ENCODE results near the gene BABAM2.
A peak's percentile ranks its signal among the peaks of the same experiment; 100 is the strongest.

Gene BABAM2

DNA sequence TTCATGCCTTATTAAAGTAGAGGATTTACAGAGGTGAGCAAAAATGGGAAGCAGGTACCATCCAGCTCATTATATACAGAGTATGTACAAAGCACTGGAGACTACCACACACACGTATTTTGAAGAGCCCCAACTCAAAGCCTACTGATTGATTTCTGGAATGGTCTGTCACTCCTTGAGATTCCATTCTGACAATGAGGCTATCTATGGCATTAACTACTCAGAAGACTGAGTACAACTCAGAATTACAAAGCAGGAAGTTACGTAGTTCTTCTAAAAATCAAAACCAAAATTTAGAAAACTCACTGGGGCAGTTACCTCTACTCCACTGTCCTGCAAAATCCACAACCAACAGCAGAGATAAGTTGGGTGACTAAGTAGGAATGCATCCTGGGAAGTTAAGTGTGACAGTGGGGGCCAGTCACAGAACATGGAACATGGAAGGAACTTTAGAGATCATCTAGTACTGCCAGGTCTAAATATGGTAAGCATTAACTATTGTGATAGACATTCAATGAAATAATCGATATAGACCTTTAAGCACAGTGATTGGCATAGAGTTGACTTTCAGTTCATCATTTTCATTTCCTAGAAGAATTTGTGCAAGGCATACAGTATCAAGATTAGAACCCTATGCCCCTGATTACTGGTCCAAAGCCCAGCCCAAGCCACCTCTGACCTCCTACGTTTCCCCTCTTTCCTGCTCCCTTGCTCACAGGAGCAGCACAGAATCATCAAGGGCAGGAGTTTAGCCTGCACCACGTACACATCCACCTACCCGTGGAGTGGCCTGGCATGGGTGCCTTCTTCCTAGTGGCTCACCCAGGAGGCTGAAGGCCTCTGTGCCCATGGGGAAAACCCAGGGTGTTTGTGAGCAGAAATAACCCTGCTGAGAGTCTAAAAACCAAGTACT lies 422.0 kb downstream of the BABAM2 start:
- DNase-seq (ENCODE audit: low read depth in 2 of 2): no peak

DNA sequence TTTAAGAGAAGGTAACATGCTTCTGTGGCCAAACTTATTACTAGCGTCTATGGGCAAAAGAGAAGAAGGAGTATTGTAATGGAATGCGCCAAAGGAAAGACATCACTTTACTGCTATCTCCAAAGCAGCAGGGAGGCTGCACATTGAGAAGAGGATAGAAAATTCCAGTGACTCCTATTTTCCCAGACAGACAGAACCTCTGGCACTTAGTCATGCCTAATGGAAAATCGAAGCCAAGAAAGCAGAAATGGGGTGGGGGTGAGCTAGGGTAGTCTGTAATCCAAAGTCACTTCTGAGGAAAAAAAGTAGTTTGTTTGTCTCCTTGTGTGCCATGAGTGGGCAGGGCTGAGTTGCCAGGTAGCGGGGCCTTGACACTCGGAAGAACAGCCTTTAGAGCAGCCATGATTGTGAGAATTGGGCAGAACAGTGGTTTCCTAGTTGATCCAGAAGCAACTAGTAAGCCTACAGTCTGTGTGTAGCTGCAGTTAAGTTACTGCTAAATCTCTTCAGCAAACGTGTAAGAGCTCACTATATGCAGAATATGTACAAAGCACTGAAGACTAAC lies 422.8 kb downstream of the BABAM2 start:
- no peak for DNase-seq (ENCODE audit: low read depth in 2 of 2)

DNA sequence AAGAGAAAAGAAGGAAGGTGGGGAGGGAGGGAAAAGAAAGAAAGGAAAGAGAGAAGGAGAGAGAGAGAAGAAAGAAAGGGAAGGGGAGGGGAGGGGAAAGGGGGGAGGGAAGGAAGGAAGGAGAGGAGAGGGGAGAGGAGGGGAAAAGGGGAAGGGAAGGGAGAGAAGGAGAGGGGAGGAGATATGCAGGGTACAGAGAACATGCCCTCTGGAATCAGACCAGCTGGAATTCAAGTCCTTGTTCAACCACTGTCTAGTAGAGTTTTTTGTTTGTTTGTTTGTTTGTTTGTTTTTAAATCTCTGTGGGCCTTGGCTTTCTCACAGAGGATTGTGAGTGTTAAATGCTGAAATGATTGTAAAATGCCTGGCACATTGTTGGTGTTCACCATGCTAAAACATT lies 424.4 kb downstream of the BABAM2 start:
- DNase-seq (ENCODE audit: low read depth in 2 of 2): no peak

DNA sequence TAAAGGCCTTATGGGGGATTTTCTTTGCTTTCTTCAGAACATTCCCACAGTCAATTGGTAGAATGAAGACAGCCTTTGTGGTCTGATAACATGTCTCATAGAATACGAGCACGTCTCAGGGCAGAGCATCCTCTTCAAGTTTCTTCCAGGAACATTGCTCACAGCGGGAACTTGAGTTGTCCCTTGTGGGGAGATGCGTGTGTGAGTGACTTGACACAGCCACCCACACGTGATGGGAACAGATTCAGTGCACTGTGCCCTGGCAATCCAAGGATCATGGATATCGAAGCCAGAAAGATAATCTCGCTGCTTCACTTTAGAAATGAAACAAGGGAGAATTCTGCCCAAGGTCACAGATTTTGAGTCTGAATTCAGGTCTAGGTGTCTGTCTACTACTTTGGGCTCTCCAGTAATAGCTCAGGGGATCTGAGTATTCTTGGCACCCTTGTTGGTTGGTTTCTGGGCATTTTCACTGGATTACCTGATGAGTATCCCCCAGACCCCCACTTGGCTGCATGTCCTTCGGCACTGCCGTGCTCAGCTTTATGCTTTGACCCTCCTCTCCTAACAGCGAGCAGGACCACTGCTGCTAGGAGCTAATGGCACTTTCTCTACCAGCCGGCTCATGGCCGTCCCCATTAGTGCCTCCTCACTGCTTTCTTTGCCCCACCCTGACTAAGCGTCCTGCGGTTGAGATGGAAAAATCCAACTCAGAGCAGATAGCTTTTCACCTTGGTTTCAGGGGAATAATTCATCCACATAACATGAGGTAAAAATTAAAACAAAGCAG lies 426.2 kb downstream of the BABAM2 start:
- no peak for DNase-seq (ENCODE audit: low read depth in 2 of 2)

DNA sequence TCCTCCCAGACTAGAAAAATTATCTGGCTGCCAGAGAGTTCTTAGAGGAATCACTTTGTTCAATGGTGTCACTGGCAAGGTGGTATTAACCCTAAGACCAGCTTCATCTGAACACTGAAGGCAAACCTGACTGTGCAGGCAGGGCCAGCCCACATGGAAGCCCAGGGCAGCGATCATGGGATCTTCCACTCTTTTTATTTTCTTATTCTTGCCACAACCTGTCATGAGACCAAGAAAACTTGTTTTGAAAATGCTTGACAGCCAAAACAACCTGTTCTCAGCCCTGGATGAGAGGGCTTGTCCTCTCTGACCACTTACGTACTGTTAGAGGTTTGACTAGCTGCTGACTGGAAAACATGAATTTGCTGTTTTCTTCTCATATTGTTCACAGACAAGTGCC lies 426.9 kb downstream of the BABAM2 start:
- no peak for DNase-seq (ENCODE audit: low read depth in 2 of 2)

DNA sequence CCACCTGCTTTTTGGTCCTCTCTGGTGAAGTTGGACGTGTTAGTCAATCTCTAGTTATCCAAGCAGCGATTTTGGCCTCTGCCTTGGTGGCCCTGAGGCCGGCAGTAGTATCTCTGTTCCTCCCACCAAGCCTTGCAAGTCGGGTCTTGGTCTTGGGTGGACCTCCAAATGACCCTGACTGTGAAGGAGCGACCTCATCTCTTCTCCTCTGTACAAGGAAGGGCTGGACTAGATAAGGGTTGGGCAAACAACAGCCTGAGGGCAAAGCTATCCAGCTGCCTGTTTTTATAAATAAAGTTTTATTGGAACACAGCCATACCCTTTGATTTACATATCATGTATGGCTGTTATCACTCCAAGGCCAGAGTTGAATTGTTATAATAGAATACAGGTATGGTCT lies 427.5 kb downstream of the BABAM2 start:
- no peak for DNase-seq (ENCODE audit: low read depth in 2 of 2)

DNA sequence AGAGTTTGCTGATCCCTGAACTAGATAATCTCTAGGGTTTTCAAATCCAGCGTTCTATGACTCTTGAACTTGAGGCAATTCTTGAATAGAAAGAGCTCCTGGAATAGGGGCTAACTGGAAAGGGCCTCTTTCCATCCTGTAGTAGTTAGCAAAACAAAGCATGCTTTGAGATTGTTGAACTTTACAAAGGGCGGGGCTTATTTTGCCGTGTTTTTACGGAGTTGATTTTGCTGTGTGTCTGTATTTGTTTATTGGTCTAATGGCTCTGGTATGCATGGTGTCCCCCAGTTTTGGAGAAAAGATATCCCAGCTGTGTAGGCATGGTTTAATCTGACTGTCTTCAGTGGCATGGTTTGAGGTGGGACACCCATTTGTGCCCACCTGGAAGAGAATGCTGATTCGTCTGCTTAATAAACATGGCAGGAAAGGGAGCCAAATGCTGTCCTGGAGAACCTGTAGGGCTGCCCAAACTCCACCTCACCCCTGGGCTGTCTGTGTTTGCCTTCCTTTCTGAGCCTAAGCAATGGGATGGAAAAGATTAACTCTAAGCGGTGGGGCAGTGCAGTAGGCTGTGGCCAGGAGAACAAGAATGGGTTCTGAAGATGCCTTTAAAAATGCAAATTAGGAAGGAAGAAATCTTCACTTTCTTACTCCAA lies 428.1 kb downstream of the BABAM2 start:
- no peak for DNase-seq (ENCODE audit: low read depth in 2 of 2)

DNA sequence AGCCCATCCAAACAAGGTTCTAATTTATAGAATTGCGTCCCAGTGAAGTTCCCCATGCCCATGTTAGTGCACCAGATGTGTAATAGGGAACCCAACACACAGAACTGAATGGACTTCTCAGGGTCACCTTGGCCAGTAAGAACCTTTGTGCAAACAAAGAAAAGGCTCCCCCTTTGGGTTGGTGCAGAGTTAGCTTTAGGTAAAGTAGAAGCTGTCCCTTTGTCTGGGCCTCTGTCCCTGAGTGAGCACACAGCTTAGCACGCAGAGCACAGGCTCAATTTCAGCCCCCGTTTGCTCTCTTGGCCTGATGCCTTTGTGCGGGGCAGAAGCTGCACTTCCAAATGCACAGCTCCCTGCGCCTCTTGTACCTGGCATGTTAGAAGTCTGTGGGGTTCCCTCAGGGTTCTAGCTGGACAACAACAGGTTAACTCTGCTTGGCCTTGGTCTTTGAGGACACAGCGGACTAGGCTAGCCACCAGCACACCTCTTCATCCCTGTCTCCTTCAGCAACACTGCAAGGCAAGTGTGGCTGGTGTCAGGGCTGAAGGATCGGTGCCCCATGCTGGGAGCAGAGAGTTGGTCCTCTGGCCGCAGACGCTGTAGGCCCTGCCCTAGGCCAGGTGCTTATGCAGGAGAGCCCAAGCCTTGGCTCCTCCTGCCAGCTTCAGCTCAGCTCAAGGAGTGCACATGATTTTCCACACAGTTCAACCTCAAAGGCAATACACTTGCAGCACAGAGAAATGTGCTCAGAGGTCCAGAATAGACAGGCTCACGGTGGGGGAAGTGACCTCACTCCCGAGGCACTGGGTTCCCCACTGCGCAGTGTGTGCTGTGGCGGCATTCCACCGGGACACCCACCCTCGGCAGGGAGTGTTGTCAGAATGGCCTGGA lies 428.8 kb downstream of the BABAM2 start:
- DNase-seq (ENCODE audit: low read depth in 2 of 2): no peak

DNA sequence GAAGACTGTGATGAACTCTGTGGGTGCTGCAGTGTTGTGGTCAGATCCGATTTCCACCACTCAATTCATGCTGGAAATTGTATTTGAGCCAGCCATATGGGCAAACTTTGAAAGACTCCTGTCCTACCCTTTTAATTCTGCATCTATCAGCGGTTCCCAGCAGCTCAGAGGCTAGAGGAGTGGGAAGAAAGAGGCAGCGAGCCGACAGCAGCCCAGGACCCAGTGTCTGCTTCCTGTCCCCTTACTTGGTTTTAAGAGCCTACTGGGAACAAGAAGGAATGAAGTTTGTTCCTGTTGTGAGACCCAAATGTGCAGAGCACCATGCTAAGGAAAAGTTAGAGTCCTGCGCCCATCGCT lies 429.5 kb downstream of the BABAM2 start:
- no peak for DNase-seq (ENCODE audit: low read depth in 2 of 2)

DNA sequence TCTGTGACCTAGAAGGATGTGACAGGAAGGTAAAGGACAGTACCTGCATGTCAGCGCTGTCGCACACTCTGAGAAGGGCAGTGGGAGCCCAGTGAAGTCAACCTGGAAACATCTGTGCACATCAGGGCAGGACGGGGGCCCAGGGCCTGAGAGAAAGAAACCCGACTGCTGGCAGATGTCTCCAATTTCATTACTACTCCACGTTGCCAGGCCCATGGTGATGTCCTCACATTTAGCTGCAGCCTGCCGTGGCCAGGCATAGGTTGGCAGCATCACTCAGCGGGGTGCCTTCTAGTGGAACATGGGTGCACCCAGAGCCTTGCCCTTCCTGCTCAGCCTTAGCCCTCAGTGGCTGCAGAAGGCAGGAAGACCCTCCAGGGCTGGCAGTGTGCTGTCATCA lies 429.8 kb downstream of the BABAM2 start:
- no peak for DNase-seq (ENCODE audit: low read depth in 2 of 2)

DNA sequence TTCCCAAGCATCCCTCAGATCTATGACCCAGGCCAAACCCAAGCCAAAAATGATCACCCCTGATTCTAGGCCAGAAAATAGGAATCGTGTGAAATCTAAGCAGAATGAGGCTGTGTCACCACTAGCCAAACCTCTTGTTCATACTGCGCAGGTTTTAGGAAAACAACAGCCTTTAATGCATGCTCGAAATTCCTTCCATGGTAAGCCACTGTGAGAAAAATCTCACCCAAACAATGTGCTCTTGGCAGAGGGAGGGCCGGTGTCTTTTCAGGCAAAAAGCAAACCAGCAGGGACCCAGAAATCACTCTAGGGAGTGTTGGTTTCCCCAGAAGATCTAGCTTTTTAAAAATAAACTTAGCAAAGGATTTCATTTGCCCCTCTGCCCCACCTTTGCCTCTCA lies 430.9 kb downstream of the BABAM2 start:
- DNase-seq (ENCODE audit: low read depth in 2 of 2): no peak

DNA sequence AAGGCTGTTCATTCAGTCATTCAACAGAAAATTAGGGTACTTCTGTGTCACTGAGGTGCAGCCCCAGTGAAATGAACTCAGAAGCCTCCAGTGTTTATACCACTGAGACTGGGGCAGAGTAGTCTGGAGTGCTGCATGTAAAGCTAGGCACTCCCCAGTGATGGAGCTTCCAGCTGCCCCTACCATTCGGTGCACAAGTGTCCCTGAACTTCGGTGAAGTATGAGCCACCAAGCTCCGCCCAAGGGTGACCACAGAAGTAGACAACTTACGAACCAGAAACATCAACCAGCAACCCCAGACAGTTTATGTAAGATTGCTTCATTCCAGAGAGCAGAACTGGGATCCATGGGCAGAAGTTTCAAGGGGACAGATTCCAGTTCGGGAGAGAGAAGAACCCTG lies 431.5 kb downstream of the BABAM2 start:
- no peak for DNase-seq (ENCODE audit: low read depth in 2 of 2)

DNA sequence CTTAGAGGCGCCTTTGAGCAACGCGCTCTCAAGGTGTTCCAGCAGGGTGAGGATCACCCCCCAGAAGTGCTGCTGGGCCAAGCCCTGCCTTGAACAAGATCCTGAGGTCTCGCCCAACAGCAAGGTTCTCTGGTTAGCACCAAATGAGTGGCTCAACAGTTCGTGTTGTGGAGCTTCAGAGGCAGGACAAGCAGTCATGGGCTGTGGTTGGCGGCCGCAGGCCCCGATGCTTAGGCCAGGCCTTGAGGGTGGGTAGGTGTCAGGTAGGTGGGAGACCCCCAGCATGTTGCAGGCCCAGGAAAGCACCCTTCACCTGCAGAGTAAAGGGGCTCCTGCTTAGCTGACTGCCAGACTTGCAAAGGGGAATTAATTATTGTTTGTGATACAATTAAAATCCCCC lies 431.9 kb downstream of the BABAM2 start:
- DNase-seq (ENCODE audit: low read depth in 2 of 2): no peak

DNA sequence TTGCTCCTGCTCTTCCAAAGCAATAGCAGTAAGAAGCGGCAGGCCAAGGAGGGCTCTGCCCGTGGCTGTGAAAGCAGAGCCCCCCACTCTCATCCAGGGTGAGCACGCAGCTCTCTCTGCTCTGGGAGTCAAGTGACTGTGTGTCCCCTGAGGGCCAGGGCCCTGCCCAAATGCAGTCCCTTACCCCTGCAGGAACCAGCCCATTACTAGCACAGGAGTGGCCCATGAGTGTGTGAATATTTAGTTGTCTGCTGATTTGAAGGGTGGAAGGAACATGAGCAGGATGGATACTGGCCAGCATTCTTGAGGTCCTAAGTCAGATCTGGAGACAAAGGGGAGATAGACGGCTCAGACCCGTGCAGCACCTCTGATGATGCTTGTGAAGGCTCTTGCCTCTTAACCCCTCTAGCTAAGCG lies 432.5 kb downstream of the BABAM2 start:
- DNase-seq (ENCODE audit: low read depth in 2 of 2): no peak

DNA sequence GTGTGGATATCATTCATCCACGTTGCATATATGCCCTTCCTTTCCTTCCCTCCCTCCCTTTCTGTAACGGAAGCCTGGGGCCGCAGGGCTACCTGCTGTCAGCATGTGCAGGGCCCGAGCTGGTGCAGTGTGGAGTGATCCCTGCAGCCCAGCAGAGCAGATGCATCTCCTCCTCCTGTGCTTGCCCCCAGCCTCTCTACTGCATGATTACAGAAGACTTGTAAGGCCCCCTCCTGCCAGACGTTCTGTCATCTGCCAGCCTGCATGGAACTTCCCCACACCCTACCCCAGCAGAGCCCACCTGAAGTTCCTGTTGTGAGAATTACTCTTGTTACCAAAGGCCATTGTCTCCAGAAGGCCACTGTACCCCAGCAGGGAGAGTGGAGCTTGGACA lies 434.6 kb downstream of the BABAM2 start:
- DNase-seq (ENCODE audit: low read depth in 2 of 2): no peak

DNA sequence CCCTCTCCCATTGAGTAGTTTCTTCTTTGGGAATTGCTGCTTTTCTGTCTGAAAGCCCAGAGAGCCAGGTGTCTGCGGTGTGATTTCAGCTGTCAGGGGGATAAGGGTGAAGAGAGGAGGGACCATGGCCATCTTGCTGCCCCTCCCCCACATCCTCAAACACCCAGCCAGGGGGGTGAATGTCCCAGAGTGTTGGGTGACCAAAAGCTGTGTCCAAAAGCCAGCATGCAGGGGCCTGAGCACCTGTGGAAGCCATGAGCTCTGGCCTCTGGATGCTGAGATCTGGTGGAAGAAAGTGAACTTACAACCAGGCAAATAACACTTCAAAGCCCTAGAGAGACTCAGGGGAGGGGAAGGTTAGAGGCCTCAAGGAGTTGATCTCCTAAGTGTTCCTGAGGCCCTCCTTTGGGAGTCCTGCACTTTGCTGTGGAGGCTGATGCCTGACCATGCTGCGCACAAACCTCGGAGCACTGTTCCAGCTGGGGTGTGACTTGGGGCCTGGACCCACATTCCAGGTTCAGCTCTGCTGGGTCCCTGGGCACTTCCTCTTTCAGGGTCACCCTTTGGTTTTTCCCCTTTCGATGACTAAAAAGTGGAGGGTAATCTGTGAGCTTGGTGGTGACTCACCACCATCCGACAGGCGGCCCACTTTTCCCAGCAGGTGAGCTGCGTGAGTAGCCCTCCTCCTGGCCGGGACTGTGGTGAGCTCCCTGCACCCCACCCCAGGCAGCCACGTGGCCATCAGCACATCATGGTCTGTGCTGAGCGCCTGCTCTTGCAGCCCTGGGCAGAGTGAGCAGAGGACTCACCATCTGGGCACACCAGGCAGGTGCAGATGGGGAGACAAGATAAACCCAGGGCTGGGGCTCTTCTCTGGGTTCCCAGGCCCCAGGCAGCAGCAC lies 435.3 kb downstream of the BABAM2 start:
- DNase-seq (ENCODE audit: low read depth in 2 of 2): peak in 1 of 2 donors; percentile 3

DNA sequence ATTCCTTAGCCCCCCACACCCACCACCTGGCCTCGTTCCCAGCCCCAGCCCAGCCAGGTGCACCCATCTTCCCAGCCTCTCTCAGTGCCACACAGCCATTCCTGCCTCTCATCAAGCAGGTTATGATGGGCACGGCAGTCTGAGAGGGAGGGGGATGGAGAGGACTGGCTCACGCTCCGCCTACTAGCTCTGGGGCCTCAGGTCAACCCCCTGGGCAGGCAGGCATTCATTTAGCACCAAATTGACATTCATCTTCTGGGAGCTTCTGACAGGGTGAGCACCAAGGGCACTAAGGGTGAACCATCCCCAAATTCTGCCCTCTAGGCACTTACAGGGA lies 435.9 kb downstream of the BABAM2 start:
- no peak for DNase-seq (ENCODE audit: low read depth in 2 of 2)

DNA sequence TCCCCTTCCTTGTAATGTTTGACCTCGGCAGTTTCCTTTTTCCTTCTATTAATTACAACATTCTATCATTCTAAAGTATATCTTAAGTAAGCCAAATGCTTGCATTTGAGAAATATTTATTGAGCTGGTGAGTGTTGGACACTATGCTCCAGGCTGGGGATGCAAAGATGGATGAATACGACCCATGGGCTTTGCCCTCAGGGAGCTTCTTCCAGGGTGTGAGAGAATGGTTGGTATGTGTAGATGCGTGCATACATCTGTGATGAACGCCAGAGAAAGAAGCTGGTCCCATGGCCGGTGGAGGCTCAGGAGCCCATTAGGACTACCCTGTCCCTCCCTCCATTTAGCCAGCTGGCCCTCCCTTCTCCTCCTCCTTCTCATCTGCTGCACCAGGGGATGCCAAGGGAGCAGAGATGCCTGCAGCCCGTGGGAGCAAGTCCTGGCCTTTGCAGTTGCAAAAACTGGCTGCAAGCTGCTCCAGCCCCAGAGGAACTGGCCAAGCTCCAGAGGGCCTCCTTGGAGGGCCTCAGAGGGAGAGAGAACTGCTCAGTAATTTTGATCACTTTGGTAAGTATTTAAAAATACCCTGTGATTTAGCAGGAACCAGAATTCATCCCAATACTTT lies 436.5 kb downstream of the BABAM2 start:
- no peak for DNase-seq (ENCODE audit: low read depth in 2 of 2)

DNA sequence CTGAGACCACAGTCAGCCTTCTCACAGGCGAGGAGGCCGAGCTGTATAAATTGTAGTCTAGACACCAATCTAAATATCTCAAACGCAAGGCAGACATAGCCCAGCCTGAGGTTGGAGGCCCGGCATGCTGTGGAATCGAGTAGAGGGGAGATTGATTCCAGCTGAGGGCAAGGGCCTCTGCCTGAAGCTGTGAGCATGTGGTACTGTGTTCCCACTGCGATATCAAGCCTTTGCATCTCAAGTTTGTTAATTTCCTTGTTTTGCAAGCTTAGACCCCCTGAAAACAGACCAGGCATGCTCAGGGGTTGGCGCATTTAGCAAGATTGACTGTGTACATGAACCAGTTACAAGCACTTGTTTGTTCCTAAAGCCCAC lies 437.0 kb downstream of the BABAM2 start:
- no peak for DNase-seq (ENCODE audit: low read depth in 2 of 2)
